HepG2 (cell line): ENCODE results near the gene AGRN. TPM values are rescaled to one million over a fixed set of nuclear protein-coding genes. Genes with fewer than 3 reads are reported as not detected.
A peak's percentile ranks its signal among the peaks of the same experiment; 100 is the strongest.

Experiments
- HOXA3 ChIP-seq: sonication (generic); formaldehyde crosslinking; IDR thresholded peaks from 2 replicates; pipeline ENCODE4 v1.5.0; 2020; ENCODE audit warnings: missing genetic modification reagents
- PCBP1 ChIP-seq: fragments of 200-400 bp; formaldehyde crosslinking; IDR thresholded peaks from 2 replicates; pipeline ENCODE4 v1.6.1; 2017; ENCODE audit warnings: mild to moderate bottlenecking, low read depth, low read length, borderline replicate concordance
- PHF8 ChIP-seq: sonication (generic); formaldehyde crosslinking; IDR thresholded peaks from 2 replicates; pipeline ENCODE4 v1.5.0; 2020; ENCODE audit warnings: missing genetic modification reagents
- PTBP1 ChIP-seq: fragments of 200-400 bp; formaldehyde crosslinking; IDR thresholded peaks from 2 replicates; pipeline ENCODE4 v1.6.1; 2018; ENCODE audit warnings: low read length, low read depth; ENCODE audit not compliant: poor library complexity, severe bottlenecking
- RXRB ChIP-seq: IDR thresholded peaks from 2 replicates; pipeline ENCODE4 v1.6.1; 2016; ENCODE audit warnings: borderline replicate concordance, missing genetic modification reagents, missing compliant biosample characterization
- STAG1 ChIP-seq: sonication (generic); formaldehyde crosslinking; IDR thresholded peaks from 2 replicates; pipeline ENCODE4 v1.4.0; 2020; ENCODE audit warnings: missing genetic modification reagents
- ZKSCAN5 ChIP-seq: sonication (generic); formaldehyde crosslinking; IDR thresholded peaks from 2 replicates; pipeline ENCODE4 v1.5.1; 2020; ENCODE audit warnings: mild to moderate bottlenecking, missing genetic modification reagents
- ZMYM3 ChIP-seq: sonication (generic); formaldehyde crosslinking; IDR thresholded peaks from 2 replicates; pipeline ENCODE4 v1.5.1; 2020; ENCODE audit warnings: mild to moderate bottlenecking, missing genetic modification reagents
- ZNF256 ChIP-seq: sonication (generic); formaldehyde crosslinking; conservative IDR thresholded peaks from 2 replicates; pipeline ENCODE4 v1.4.0; 2020; ENCODE audit warnings: missing genetic modification reagents
- ZNF263 ChIP-seq: sonication (generic); formaldehyde crosslinking; IDR thresholded peaks from 2 replicates; pipeline ENCODE4 v1.4.0; 2020; ENCODE audit warnings: missing genetic modification reagents
- ZNF510 ChIP-seq: sonication (generic); formaldehyde crosslinking; IDR thresholded peaks from 2 replicates; pipeline ENCODE4 v1.4.0; 2020; ENCODE audit warnings: low read depth, mild to moderate bottlenecking, missing genetic modification reagents
- ZNF709 ChIP-seq: sonication (generic); formaldehyde crosslinking; IDR thresholded peaks from 2 replicates; pipeline ENCODE4 v1.5.0; 2020; ENCODE audit warnings: mild to moderate bottlenecking, missing genetic modification reagents
- ZNF747 ChIP-seq: sonication (generic); formaldehyde crosslinking; IDR thresholded peaks from 2 replicates; pipeline ENCODE4 v1.8.1; 2023; ENCODE audit warnings: missing genetic modification reagents, mild to moderate bottlenecking, borderline replicate concordance
- polyA plus RNA-seq, 8 experiments: library from polyadenylated mRNA; depleted of rRNA in 3 of 8; stranded (reverse) in 7 of 8; unstranded in 1 of 8; fragments of >200 nt; fragmentation: Illumina TruSeq in 4 of 8; extraction: Trizol in 4 of 8; gene quantifications; 2 replicates each; pipeline versions ENCODE4 v1.2.1 to v1.2.3, GENCODE V29; 2011 to 2016; ENCODE audit warnings: low read depth in 4 of 8, missing spikeins in 1 of 8, mixed read lengths in 1 of 8; ENCODE audit not compliant: insufficient read depth in 1 of 8
- total RNA-seq, 5 experiments: library from RNA; depleted of rRNA; stranded (reverse); fragments of >200 nt; fragmentation: Illumina TruSeq; extraction: Trizol; gene quantifications; 2 replicates each; pipeline ENCODE4 v1.2.3, GENCODE V29; 2016; ENCODE audit warnings: low read depth in 1 of 5
- TF ChIP-seq, protein P1 (sequence below): sonication (generic); formaldehyde crosslinking; IDR thresholded peaks from 2 replicates; pipeline ENCODE4 v1.4.0; 2020; ENCODE audit warnings: mild to moderate bottlenecking, missing genetic modification reagents
- TF ChIP-seq, protein P2 (sequence below): sonication (generic); formaldehyde crosslinking; IDR thresholded peaks from 2 replicates; pipeline ENCODE4 v1.9.0; 2022; ENCODE audit warnings: missing genetic modification reagents, mild to moderate bottlenecking, borderline replicate concordance
- TF ChIP-seq, protein P3 (sequence below): sonication (generic); formaldehyde crosslinking; IDR thresholded peaks from 2 replicates; pipeline ENCODE4 v1.9.0; 2021; ENCODE audit warnings: missing genetic modification reagents, borderline replicate concordance
- TF ChIP-seq, protein P4 (sequence below): sonication (generic); formaldehyde crosslinking; IDR thresholded peaks from 2 replicates; pipeline ENCODE4 v1.4.0; 2020; ENCODE audit warnings: mild to moderate bottlenecking, missing genetic modification reagents
- TF ChIP-seq, protein P5 (sequence below): sonication (generic); formaldehyde crosslinking; IDR thresholded peaks from 2 replicates; pipeline ENCODE4 v1.5.1; 2020; ENCODE audit warnings: mild to moderate bottlenecking, missing genetic modification reagents, moderate library complexity

AGRN gene
- total and polyA plus RNA-seq, 2 of the 13 experiments (the other 11 are each of a cell fraction or from before 2014, with no cell fraction given), result 29.8 to 65.2 TPM

DNA sequence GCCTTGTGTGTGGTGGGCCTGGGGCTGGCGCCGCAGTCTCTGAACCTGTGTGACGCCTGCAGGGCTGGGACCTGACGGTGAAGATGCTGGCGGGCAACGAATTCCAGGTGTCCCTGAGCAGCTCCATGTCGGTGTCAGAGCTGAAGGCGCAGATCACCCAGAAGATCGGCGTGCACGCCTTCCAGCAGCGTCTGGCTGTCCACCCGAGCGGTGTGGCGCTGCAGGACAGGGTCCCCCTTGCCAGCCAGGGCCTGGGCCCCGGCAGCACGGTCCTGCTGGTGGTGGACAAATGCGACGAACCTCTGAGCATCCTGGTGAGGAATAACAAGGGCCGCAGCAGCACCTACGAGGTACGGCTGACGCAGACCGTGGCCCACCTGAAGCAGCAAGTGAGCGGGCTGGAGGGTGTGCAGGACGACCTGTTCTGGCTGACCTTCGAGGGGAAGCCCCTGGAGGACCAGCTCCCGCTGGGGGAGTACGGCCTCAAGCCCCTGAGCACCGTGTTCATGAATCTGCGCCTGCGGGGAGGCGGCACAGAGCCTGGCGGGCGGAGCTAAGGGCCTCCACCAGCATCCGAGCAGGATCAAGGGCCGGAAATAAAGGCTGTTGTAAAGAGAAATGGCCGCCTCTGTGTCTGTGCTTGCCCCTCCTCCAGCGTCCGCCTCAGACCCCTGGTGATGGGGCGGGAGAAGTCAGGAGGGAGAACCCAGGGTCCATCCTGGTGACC, 5.8 kb upstream of the AGRN start (continued):
- TF ChIP-seq, protein P1, sequence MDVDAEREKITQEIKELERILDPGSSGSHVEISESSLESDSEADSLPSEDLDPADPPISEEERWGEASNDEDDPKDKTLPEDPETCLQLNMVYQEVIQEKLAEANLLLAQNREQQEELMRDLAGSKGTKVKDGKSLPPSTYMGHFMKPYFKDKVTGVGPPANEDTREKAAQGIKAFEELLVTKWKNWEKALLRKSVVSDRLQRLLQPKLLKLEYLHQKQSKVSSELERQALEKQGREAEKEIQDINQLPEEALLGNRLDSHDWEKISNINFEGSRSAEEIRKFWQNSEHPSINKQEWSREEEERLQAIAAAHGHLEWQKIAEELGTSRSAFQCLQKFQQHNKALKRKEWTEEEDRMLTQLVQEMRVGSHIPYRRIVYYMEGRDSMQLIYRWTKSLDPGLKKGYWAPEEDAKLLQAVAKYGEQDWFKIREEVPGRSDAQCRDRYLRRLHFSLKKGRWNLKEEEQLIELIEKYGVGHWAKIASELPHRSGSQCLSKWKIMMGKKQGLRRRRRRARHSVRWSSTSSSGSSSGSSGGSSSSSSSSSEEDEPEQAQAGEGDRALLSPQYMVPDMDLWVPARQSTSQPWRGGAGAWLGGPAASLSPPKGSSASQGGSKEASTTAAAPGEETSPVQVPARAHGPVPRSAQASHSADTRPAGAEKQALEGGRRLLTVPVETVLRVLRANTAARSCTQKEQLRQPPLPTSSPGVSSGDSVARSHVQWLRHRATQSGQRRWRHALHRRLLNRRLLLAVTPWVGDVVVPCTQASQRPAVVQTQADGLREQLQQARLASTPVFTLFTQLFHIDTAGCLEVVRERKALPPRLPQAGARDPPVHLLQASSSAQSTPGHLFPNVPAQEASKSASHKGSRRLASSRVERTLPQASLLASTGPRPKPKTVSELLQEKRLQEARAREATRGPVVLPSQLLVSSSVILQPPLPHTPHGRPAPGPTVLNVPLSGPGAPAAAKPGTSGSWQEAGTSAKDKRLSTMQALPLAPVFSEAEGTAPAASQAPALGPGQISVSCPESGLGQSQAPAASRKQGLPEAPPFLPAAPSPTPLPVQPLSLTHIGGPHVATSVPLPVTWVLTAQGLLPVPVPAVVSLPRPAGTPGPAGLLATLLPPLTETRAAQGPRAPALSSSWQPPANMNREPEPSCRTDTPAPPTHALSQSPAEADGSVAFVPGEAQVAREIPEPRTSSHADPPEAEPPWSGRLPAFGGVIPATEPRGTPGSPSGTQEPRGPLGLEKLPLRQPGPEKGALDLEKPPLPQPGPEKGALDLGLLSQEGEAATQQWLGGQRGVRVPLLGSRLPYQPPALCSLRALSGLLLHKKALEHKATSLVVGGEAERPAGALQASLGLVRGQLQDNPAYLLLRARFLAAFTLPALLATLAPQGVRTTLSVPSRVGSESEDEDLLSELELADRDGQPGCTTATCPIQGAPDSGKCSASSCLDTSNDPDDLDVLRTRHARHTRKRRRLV, result no peak
- TF ChIP-seq ZNF256 (CRISPR knock-in tag) (no peak), ZNF747 (CRISPR knock-in tag) (no peak), ZKSCAN5 (CRISPR knock-in tag) (no peak), STAG1 (peak; percentile 46), ZMYM3 (CRISPR knock-in tag) (no peak), PHF8 (CRISPR knock-in tag) (no peak), PTBP1 (no peak), RXRB (CRISPR knock-in tag) (no peak), ZNF709 (no peak), PCBP1 (no peak), HOXA3 (peak; percentile 34; the same call in 1 of the 2 replicates), ZNF510 (CRISPR knock-in tag) (no peak), ZNF263 (peak; percentile 45)
- TF ChIP-seq, protein P2, sequence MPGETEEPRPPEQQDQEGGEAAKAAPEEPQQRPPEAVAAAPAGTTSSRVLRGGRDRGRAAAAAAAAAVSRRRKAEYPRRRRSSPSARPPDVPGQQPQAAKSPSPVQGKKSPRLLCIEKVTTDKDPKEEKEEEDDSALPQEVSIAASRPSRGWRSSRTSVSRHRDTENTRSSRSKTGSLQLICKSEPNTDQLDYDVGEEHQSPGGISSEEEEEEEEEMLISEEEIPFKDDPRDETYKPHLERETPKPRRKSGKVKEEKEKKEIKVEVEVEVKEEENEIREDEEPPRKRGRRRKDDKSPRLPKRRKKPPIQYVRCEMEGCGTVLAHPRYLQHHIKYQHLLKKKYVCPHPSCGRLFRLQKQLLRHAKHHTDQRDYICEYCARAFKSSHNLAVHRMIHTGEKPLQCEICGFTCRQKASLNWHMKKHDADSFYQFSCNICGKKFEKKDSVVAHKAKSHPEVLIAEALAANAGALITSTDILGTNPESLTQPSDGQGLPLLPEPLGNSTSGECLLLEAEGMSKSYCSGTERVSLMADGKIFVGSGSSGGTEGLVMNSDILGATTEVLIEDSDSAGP (CRISPR knock-in tag), result peak; percentile 56; the same call in 1 of the 2 replicates
- TF ChIP-seq, protein P3, sequence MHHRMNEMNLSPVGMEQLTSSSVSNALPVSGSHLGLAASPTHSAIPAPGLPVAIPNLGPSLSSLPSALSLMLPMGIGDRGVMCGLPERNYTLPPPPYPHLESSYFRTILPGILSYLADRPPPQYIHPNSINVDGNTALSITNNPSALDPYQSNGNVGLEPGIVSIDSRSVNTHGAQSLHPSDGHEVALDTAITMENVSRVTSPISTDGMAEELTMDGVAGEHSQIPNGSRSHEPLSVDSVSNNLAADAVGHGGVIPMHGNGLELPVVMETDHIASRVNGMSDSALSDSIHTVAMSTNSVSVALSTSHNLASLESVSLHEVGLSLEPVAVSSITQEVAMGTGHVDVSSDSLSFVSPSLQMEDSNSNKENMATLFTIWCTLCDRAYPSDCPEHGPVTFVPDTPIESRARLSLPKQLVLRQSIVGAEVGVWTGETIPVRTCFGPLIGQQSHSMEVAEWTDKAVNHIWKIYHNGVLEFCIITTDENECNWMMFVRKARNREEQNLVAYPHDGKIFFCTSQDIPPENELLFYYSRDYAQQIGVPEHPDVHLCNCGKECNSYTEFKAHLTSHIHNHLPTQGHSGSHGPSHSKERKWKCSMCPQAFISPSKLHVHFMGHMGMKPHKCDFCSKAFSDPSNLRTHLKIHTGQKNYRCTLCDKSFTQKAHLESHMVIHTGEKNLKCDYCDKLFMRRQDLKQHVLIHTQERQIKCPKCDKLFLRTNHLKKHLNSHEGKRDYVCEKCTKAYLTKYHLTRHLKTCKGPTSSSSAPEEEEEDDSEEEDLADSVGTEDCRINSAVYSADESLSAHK (CRISPR knock-in tag), result no peak
- TF ChIP-seq, protein P4, sequence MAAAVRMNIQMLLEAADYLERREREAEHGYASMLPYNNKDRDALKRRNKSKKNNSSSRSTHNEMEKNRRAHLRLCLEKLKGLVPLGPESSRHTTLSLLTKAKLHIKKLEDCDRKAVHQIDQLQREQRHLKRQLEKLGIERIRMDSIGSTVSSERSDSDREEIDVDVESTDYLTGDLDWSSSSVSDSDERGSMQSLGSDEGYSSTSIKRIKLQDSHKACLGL (CRISPR knock-in tag), result 0 out of 2 replicates have a peak, but pooled peaks have one; percentile 3
- TF ChIP-seq, protein P5, sequence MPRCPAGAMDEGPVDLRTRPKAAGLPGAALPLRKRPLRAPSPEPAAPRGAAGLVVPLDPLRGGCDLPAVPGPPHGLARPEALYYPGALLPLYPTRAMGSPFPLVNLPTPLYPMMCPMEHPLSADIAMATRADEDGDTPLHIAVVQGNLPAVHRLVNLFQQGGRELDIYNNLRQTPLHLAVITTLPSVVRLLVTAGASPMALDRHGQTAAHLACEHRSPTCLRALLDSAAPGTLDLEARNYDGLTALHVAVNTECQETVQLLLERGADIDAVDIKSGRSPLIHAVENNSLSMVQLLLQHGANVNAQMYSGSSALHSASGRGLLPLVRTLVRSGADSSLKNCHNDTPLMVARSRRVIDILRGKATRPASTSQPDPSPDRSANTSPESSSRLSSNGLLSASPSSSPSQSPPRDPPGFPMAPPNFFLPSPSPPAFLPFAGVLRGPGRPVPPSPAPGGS, result 0 out of 2 replicates have a peak, but pooled peaks have one; percentile 47
